Measurements from ENCODE around the gene FICD. TPM values are rescaled to one million over a fixed set of nuclear protein-coding genes. Genes with fewer than 3 reads are reported as not detected.

The FICD gene
- total and polyA plus RNA-seq, 3 donors from 2014 or later, result 10.0 to 16.7 (median 10.5) TPM

DNA sequence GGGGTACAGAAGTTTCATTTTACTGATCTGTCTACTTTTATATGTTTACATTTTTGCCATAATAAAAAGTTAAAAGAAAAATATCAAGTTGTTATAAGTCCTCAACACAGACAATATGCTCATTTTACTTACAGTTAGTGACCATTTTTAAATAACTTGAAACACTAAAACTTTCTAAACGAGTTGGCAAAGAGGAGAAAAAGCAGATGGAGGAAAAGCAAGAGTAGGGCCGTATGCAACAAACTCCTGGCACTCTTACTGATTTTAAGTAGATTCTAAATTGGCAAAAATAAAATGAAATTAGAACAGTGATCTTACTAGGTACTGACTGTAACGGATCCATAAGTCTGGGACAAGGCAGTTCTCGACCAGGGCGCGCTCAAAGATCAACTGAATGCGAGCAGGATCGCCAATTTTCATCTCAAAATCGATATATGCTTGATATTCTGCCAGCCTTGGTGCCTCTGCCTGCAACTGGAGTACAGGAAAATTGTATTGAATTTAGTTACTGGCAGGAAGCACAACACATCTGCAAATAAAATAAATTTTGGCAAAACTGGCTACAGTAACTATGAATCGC lies 23.6 kb downstream of the FICD start:
- H3K9me3 ChIP-seq, result no peaks in the 10 kb centered on the region
- WGBS, 2 donors, result 91 to 92% methylated on average over 10 of the region's 10 CpGs

GRCh38 chr12:108542320-108542719 lies 27.2 kb downstream of the FICD start:
- TF ChIP-seq CTCF (IDR thresholded peaks at IDR 0.05), result no peak
- TF ChIP-seq POLR2A (IDR thresholded peaks at IDR 0.05), result no peak
- Histone ChIP-seq H3K4me1 (peaks cover 6% of the 10 kb centered on the region), H3K27ac (no peak overlapping the region), H3K4me3 (no peak overlapping the region), H3K27me3 (no peaks in the 10 kb centered on the region), H3K9me3 (no peaks in the 10 kb centered on the region), H3K36me3 (ENCODE audit: low read depth, missing control alignments) (no peaks in the 10 kb centered on the region)
- no peak for DNase-seq
- intact Hi-C loops (cut with DNase I; ENCODE audit: low total_unique reads), result no loop called here
- 64 to 75% methylated on average over 4 of the region's 4 CpGs for whole genome bisulfite sequencing, 2 donors

More for the DNA sequence above, 23.6 kb downstream of the FICD start:
- DNase-seq, result no peak
- Histone ChIP-seq H3K4me1 (peaks cover 6% of the 10 kb centered on the region), H3K4me3 (no peak overlapping the region), H3K36me3 (ENCODE audit: low read depth, missing control alignments) (no peaks in the 10 kb centered on the region), H3K27me3 (no peaks in the 10 kb centered on the region), H3K27ac (no peak overlapping the region)
- TF ChIP-seq POLR2A (IDR thresholded peaks at IDR 0.05), result no peak
- TF ChIP-seq CTCF (IDR thresholded peaks at IDR 0.05), result no peak
- intact Hi-C loops (cut with DNase I; ENCODE audit: low total_unique reads), result no loop called here

DNA sequence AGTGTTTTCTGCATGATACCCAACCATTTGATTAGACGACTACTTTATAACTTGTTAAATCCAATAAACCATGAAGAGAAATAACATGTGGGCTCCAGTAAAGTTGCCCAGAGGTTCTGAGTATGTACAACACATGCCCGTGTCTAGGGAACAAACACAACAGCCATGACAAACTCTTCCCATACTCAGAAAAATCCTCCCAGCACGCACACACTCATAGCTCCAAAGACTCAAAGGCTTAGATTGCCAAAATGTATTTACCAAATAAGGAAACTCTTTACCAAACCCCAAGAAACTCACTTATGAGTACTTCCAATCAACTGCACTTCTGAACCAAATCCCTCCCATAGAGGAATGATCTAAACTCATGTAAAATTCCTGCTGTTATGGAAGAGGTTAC lies 28.6 kb downstream of the FICD start:
- intact Hi-C loops (cut with DNase I; ENCODE audit: low total_unique reads), result no loop called here
- Histone ChIP-seq H3K4me1 (peaks cover 6% of the 10 kb centered on the region), H3K9me3 (no peaks in the 10 kb centered on the region), H3K27me3 (no peaks in the 10 kb centered on the region), H3K27ac (no peak overlapping the region), H3K4me3 (no peak overlapping the region), H3K36me3 (ENCODE audit: low read depth, missing control alignments) (no peaks in the 10 kb centered on the region)
- no peak for DNase-seq
- no peak for TF ChIP-seq POLR2A (IDR thresholded peaks at IDR 0.05)
- no peak for TF ChIP-seq CTCF (IDR thresholded peaks at IDR 0.05)
- WGBS, 2 donors, result 87 to 96% methylated on average over 3 of the region's 3 CpGs

- H3K36me3 ChIP-seq (ENCODE audit: low read depth, missing control alignments), result no peaks in the 10 kb centered on the region
- intact Hi-C loops (cut with DNase I; ENCODE audit: low total_unique reads), result no loop called here
- H3K4me1 ChIP-seq, result no peaks in the 10 kb centered on the region
- 68 to 79% methylated on average over 9 of the region's 9 CpGs for WGBS, 2 donors
- no peak for TF ChIP-seq POLR2A (IDR thresholded peaks at IDR 0.05)
- TF ChIP-seq CTCF (IDR thresholded peaks at IDR 0.05), result no peak
- no peak overlapping the region for H3K4me3 ChIP-seq
- H3K27me3 ChIP-seq, result no peaks in the 10 kb centered on the region
- H3K27ac ChIP-seq, result no peak overlapping the region
- no peak for DNase-seq
- no peaks in the 10 kb centered on the region for H3K9me3 ChIP-seq
These were observed 32.6 kb downstream of the FICD start for GRCh38 chr12:108547686-108548085.

DNA sequence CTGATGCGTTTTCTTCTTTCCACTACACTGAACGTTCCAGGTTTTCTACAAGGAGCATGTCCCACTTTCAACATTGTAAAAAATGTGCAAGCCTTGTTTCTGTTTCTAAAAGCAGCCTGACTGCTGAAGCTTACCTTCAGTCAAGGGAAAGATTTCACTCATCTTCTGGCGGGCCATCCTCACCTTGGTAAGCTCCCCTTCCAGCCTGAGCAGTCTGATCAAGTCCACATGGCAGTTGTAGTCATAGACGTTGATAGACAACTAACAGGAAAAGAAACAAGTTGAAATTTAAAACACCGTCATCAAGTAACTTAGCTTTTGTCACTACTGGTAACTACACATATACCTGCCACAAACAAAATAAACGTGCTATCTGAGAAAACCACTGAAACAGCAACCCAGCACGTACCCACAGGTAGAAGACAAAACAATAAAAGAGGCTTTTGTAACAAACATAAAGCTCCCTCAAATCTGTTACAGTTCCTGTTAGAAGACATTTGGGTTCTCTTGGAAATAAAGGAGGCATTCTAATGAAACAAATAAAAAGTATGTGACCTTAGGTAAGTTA lies 34.0 kb downstream of the FICD start:
- Histone ChIP-seq H3K27ac (no peak overlapping the region), H3K4me3 (no peak overlapping the region), H3K9me3 (no peaks in the 10 kb centered on the region), H3K4me1 (no peaks in the 10 kb centered on the region), H3K36me3 (ENCODE audit: low read depth, missing control alignments) (no peaks in the 10 kb centered on the region), H3K27me3 (no peaks in the 10 kb centered on the region)
- WGBS, 2 donors, result 66 to 69% methylated on average over 7 of the region's 7 CpGs
- TF ChIP-seq POLR2A (IDR thresholded peaks at IDR 0.05), result no peak
- no peak for TF ChIP-seq CTCF (IDR thresholded peaks at IDR 0.05)
- intact Hi-C loops (cut with DNase I; ENCODE audit: low total_unique reads), result no loop called here
- DNase-seq, result no peak

All from testis (tissue), 3 donors.